OCI-M2 (cell line): Measurements from ENCODE around the gene KLF11.

Source experiments
- DNase-seq: peaks from one replicate; lab custom pipeline; 2025; ENCODE audit not compliant: unreplicated experiment; lab: John Stamatoyannopoulos, UW

KLF11 gene

DNA sequence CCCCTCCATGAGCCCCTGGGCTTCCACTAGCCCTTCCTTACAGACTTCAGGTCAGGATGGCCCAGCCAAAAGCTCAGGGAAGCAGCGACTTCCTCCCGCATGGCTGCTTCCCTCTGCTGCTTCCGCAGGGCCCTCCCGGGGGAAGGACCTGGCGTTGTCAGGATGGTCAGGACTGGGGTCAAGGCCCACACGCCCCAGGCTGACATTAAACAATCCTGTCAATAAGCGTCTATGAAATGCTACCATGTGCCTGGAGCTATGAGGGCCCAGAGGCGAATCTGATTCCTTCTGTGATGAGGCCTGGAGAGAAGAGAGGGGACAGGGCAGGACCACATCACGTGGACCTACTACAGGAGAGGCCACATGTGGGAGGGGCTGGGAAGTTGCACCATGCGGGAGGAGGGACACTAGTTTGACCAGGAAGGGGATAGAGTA lies 19.6 kb downstream of the KLF11 start:
- no peak for DNase-seq

- DNase-seq: no peak
Measured at GRCh38 chr2:10063566-10063965, 20.2 kb downstream of the KLF11 start.

GRCh38 chr2:10064932-10065772 lies 21.8 kb downstream of the KLF11 start:
- no peak for DNase-seq

- no peak for DNase-seq
Measured at GRCh38 chr2:10065773-10066055, 22.4 kb downstream of the KLF11 start.

DNA sequence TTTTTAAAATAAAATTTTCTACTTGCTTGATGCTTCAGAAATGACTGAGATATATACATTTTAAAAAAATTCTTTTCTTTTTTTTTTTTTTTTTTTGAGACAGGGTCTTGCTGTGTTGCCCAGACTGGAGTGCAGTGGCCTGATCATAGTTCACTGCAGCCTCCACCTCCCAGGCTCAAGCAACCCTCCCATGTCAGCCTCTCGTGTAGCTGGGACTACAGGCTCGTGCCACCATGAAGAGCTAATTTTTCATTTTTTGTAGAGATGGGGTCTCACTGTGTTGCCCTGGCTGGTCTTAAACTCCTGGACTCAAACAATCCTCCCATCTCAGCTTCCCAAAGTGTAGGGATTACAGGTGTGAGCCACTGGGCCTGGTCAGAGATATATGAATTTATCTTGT lies 24.0 kb downstream of the KLF11 start:
- DNase-seq: no peak

GRCh38 chr2:10067881-10068280 lies 24.5 kb downstream of the KLF11 start:
- DNase-seq: no peak

DNA sequence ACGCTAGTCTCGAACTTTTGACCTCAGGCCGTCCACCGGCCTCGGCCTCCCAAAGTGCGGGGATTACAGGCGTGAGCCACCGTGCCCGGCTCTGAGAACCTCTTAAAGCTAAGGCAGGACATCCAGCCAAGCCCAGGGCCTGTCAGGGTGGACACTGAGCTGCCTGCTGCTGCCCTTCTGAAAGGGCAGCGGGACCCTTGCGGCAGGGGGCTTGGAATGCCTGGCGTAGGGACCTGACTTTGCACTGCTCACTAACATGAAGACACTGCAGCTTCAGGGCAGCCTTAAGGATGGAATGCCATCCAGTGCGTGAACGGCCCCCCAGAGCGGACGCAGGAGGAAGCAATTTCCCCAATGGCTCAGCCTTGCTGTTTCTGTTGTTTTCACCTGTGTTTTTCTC lies 27.8 kb downstream of the KLF11 start:
- DNase-seq: no peak

GRCh38 chr2:10071595-10071994 lies 28.2 kb downstream of the KLF11 start:
- DNase-seq: no peak

GRCh38 chr2:10072656-10073480 lies 29.5 kb downstream of the KLF11 start:
- DNase-seq: no peak

DNA sequence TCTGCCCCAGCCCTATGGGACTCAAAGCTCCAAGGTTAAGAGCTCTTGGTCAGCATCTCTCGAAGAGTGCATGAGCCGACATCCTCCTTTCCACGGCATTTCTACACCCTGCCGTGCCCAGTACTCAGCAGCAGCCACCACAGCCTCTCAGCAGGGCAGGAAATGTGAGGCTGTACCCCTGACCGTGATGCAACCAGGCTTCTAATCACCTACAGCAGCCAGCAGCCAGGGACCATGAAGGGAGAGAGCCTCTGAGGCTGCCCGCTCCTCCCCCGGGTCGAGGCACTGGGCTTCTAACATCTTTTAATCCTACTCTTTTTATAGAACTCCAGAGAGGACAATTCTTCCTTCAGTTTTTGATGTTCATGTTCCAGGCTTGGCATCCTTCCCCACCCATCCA lies 30.4 kb downstream of the KLF11 start:
- no peak for DNase-seq

GRCh38 chr2:10075101-10075500 lies 31.8 kb downstream of the KLF11 start:
- DNase-seq: no peak

DNA sequence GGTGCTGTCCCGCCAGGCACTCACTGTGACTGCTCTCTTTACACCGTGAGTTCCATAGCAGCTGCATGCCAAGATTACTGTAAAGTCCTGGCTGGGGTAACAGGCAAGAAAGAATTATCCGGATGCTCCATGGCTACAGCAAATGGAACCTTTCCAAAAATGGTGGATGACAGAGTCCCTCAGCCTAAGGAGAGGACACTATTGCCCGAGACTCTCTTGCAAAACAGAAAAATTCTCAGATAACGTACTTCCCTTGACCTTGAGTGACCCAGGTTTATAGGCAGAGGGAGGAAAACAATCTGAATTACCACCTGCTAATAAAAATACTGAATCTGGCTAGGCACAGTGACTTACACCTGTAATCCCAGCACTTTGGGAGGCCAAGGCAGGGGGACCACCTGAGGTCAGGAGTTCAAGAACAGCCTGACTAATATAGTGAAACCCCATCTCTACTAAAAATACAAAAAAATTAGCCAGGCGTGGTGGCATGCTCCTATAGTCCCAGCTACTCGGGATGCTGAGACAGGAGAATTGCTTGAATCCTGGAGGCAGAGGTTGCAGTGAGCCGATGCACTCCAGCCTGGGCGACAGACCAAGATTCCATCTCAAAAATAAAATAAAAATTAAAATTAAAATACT lies 32.3 kb downstream of the KLF11 start:
- no peak for DNase-seq

- no peak for DNase-seq
Measured at GRCh38 chr2:10076511-10076910, 33.2 kb downstream of the KLF11 start.

DNA sequence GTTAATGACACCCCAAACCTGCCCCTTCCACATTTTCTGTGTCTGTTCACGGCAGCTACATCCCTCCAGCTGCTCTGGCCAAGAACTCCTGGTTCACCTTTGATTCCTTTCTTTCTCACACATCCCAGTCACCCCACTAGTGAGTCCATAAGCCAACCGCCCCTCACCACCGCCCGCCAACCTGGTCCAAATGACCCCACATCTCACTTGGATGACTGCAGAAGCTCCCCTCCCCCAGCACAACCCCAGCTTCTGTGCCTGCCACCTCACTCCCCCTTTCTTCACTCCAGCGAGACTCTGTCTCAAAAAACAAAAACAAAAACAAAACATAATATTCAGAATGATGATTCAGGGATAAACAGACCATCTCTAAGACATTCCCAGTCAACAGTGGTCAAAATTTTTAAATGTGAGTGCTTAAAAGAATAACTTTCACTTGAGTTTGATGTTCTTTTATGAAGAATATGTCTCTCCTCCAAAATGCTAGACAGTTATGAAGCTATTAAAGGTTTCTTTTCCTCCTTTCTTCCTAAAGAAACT lies 33.7 kb downstream of the KLF11 start:
- DNase-seq: no peak

DNA sequence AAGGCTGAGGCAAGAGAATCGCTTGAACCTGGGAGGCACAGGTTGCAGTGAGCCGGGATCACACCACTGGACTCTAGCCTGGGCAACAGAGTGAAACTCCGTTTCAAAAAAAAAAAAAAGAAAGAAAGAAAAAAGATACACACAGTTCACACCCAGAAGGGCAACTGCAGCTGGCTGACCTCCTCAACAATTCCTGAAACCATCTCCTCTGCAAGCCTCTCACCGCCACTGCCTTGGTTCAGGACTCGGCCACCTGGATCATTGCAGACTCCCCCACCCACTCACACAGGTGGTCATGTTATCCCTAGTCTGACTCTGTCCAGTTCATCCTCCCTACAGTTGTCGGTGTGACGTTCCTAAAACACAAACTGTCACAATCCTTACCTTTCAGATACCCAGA lies 34.7 kb downstream of the KLF11 start:
- no peak for DNase-seq

- DNase-seq: no peak
Measured at GRCh38 chr2:10078704-10079265, 35.4 kb downstream of the KLF11 start.

GRCh38 chr2:10079266-10079869 lies 36.0 kb downstream of the KLF11 start:
- no peak for DNase-seq

GRCh38 chr2:10079870-10080535 lies 36.7 kb downstream of the KLF11 start, which contains the start of gene CYS1:
CYS1 (minus strand) TSS chr2:10080411; CDS start chr2:10080223, 188 bp downstream.
- DNase-seq: no peak

DNA sequence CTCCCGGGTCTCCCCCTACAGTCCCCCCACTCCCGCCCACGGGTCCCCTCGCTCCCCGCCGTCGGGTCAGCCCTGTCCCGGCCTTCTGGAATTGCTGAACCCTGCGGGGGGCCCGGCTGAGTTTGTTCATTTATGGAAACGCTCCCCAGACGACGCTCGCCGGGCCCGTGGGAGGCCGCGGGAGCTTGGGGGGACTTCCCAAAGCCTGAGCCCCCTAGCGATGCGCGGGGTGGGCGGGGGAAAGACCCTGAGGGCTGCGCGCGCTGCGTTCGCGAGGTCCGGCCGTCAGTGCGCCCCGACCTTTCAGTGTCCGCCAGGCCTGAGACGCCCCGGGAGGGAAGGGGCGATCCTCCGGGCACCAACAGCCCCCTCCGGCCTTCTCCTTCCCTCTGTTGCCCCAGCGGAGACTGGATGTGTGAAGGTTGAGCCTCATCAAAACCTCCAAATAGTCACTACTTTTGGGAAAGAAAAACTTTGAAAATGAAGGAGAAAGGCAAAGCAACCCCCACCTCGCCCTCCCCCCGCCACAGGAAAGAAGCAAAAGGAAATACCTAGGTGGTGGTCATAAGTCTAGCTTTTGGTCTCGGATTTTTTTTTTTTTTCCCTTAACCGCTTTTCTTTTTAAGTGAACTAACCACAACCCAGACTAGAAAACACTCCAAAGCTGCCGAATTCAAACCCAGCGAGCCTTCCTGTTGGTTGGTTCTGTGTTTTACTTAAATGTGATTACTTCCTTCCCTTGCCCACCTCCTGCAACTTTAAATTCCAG lies 37.4 kb downstream of the KLF11 start:
- no peak for DNase-seq

GRCh38 chr2:10083046-10083445 lies 39.7 kb downstream of the KLF11 start:
- DNase-seq: no peak
